Left kidney (tissue), 8 donors: ENCODE measurements around the gene CCDC54. TPM values are rescaled to one million over a fixed set of nuclear protein-coding genes. Genes with fewer than 3 reads are reported as not detected.
"Not testable (repeated sequence)": the region's sequence is repeated elsewhere in the genome, so short reads cannot be mapped to it uniquely, and the experiment has no call there.

Source experiments
- DNase-seq: peaks from one replicate; pipeline ENCODE4 v3.0.0-alpha.2; 2013
- long read RNA-seq, 8 donors: transcript quantifications; one replicate each; lab custom pipeline, GENCODE V29; 2026
- polyA plus RNA-seq: library from polyadenylated mRNA; unstranded; fragments of 120-200 nt; gene quantifications from one replicate; pipeline ENCODE4 v1.2.1, GENCODE V29; 2013; ENCODE audit not compliant: insufficient read length

The CCDC54 gene
- polyA plus RNA-seq: 0.28 TPM
- long read RNA-seq, donor 1, partial matches to known transcripts: 0 of 3 reads
- long read RNA-seq, donor 1, other reads (novel, unspliced or antisense): 0 of 3 reads
- long read RNA-seq, donor 2, partial matches to known transcripts: 0 of 1 reads
- long read RNA-seq, donor 2, other reads (novel, unspliced or antisense): 0 of 1 reads
- long read RNA-seq, donor 3: 0 reads
- long read RNA-seq, donor 4: 0 reads
- long read RNA-seq, donor 5: 0 reads
- long read RNA-seq, donor 6, partial matches to known transcripts: 0 of 1 reads
- long read RNA-seq, donor 6, other reads (novel, unspliced or antisense): 0 of 1 reads
- long read RNA-seq, donor 7, partial matches to known transcripts: 0 of 1 reads
- long read RNA-seq, donor 7, other reads (novel, unspliced or antisense): 0 of 1 reads
- long read RNA-seq, donor 8: 0 reads

DNA sequence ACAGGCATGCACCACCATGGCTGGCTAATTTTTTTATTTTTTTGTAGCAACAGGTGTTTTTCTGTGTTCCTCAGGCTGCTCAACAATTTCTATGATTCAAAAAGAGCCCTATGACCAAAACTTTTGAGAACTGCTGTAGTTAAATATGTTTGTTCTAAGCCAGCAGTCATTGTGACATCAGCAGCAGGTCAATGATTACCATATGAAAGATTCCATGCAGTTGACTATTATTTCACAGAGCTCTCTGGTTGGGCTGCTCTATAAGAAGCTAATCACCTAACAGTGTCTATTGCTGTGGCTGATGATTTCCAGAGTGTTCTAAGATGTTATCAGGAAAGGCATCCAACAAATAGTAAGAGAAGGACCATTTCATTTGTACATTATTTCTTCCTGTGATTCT lies at the start of gene CCDC54:
Gene CCDC54 (plus strand): TSS at position 289 of the 400 bp plus-strand sequence. CDS start 149 bp downstream, outside the sequence.
- no peak for DNase-seq

DNA sequence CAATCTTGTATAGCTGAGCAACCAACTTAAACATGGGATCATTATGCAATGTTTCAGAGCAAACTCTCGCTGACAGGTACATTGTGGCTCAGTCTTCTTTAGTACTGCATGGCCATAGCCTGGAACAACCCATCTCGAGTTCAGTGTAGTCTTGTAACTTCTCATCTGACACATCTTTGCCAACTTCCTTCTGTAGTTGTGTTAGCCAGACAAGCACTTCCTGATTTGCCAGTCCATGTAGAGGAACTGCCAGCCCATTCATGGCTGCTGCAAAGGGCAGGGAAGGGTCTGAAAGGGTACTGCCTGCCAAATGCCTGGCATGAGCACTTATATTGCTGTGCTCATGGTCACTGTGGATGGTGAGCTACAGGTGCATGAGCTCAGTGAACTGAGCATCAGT lies 49.2 kb upstream of the CCDC54 start:
- no peak for DNase-seq

GRCh38 chr3:107329088-107329487 lies 48.2 kb upstream of the CCDC54 start:
- no peak for DNase-seq

DNA sequence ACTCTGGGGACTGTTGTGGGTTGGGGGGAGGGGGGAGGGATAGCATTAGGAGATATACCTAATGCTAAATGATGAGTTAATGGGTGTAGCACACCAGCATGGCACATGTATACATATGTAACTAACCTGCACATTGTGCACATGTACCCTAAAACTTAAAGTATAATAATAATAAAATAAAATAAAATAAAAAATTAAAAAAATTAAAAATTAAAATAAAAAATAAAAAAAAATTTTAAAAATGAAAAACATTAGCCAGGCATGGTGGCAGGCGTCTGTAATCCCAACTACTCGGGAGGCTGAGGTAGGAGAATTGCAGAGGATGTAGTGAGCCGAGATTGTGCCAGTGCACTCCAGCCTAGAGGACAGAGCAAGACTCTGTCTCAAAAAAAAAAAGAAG lies 37.5 kb upstream of the CCDC54 start:
- not testable (repeated sequence) for DNase-seq

DNA sequence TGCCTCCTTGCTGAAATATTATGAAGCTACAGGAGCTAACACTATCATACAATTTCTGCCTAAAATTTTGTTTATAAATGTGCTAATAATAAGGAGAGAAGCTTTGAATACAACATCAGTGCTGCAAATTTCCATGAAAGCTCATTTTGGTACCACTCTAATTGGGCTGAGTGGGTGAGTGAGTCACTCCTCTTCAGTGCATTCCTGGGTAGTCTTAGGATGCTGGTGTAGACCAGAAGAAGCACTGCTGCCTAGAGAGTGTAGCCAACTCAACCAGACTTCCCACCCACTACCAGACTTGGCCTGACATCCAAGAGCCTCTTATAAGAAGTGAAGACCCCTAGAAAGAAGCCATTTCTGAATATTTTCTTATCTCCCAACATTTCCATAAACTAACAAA lies 32.5 kb upstream of the CCDC54 start:
- DNase-seq: no peak

DNA sequence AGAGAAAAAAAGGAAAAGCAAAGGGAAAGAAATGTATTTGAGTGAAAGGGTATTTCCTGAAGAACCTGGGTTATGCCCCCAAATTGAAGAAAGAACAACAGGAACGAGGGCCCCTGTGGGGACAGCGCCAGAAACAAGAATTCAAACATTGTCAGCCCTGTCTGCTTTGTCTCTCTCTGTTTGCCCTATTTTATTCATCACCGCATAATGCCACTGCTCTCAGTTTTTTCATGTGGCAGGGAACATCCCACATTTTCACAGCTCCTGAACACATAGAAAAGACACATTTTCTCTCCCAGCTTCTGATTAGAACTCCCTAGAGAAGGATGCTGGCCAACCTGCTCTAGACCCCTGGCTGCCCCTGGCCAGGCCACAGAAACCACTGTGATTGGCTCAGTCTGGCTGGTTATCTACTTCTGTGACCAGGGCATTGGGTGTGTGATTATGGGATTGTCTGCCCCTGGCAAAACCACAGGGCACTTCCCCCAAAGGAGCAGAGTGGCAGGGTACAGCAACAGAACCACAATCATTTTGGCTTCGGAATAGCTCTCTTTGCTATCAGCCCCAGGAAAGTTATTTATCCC lies 31.3 kb upstream of the CCDC54 start:
- DNase-seq: no peak

DNA sequence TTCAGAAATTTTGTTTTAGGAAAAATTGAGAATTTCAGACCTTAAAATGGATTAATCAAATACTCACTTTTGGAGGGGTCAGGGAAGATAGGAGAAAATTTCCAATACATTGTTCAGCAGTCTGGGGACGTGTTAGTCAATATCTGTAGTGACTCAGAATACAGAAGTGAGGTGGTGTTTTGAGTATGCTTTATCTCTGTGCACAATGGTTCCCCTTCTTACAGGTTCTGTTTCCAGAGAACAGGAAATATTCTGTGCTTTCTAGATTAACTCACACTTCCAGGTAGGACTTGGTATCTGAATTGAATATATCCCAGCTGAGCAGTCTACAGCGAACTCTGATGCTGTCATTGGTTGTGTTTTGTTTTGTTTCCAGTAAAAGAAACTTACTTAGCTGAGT lies 30.7 kb upstream of the CCDC54 start:
- no peak for DNase-seq

GRCh38 chr3:107347751-107348150 lies 29.5 kb upstream of the CCDC54 start:
- no peak for DNase-seq

DNA sequence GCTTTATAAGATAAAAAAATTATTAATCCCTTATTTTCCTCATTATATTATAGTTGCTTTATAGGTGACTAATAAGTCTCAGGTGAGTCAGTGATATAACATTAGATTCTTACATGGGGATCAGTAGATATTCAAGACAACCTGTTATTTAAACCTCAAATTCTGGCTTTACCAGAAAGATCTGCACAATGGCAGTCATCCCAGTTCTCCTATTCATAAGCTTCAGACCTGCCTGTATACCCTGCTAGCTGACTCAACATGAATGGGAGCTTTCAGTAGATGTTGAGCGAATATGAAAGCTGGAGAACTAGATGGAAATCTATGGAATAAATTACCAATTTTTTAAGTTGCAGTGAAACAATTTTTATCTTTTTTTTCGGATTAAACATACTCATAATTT lies 20.5 kb upstream of the CCDC54 start:
- DNase-seq: no peak

DNA sequence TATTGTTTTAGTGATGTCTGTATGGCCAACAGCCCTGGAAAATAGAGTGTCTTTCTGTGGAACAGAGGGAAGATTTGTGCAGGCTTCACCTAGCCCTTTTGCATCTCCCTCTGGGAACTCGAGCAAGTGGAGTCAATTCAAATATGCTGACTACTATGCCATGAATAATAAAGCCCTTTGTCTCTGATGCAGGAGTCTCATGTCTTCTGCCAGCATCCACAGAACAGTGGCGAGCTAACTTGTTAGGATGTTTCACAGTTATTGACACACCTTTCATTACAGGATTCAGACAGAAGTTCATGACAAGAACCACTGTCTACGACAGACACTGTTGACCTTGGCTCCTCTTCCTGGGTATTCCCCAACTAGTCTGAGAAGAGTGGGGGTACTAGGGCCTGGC lies 15.6 kb upstream of the CCDC54 start:
- DNase-seq: no peak

DNA sequence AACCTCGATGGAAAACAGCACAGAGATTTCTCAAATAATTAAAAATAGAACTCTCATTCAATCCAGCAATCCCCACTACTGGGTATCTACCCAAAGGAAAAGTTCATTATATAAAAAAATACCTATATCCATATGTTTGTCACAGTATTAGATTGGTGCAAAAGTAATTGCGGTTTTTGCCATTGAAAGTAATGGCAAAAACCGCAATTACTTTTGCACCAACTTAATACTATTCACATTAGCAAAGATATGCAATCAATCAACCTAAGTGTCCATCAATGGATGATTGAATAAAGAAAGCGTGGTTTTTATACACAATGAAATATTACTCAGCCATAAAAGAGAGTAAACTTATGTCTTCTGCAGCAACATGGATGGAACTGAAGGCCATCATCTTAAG lies 12.2 kb upstream of the CCDC54 start:
- no peak for DNase-seq

DNA sequence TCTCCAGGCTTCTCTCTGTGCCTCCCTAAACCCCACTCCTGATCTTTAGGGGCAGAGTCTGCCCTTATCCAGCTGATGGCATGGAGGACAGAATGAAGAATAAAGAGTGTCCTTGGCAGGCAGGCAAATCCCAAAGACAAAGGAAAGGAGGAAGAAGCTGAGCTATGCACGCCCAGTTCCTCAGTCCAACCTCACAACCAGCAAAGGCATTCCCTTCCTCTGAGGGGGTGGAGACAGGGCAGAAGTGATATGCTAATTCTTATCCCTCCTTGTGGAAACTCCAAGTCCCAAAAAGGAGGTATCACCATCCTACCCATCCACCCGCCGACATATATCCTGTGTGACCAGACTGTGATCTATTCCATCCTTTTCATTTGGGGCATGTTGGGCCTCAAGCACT lies 10.5 kb upstream of the CCDC54 start:
- DNase-seq: no peak

GRCh38 chr3:107367353-107367752 lies 9.9 kb upstream of the CCDC54 start:
- DNase-seq: no peak

DNA sequence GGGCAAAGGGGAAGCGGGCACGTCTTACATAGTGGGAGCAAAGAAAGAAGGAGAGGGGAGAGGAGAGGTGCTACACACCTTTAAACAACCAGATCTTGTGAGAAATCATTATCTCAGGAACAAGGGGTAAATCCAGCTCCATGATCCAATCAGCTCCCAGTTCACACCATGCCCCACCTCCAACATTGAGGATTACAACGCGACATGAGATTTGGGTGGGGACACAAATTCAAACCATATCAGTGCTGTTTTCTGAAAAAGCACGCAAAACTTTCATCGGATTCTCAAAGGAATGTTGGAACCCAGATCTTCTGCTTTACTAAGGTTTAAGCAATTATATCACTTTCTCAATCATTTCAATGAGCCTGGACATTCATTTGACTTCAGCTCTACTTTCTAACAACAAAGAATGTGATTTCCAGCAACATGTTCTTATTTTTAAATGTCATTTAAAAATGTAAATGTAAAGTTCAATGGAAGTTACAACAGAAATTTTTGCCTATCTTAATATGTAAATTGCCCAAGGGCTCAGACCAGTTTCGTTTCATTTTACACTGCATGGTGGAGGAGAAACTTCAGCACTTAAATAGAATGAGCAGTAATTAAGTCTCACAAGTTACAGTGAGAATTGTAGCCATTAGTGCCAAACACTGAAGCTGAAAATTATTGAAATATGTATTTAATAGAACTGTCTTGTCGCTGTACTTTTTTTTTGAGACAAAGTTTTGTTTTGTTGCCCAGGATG lies 8.4 kb upstream of the CCDC54 start:
- DNase-seq: no peak

- no peak for DNase-seq
These were observed 7.4 kb upstream of the CCDC54 start for GRCh38 chr3:107369791-107370190.

GRCh38 chr3:107370907-107371306 lies 6.3 kb upstream of the CCDC54 start:
- peak; percentile 29 for DNase-seq

DNA sequence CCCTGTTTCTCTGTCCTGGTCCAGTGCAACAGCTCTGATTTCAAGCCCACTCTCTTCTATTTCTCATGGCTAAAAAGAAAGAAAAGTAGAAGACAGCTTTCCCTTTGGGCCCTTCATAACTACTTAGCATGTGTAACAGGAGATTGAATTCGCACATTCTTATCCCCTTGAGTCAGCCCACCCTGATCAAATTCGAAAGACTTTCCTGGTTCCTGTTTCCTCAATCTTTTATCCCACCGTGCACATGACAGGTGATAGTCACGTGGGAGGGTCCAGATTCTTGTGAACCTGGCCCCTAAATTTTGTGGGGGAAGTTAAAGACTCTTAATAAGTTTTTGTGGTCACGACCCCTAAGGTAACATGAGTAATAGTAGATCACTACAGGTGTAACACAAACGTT lies 4.7 kb upstream of the CCDC54 start:
- no peak for DNase-seq

DNA sequence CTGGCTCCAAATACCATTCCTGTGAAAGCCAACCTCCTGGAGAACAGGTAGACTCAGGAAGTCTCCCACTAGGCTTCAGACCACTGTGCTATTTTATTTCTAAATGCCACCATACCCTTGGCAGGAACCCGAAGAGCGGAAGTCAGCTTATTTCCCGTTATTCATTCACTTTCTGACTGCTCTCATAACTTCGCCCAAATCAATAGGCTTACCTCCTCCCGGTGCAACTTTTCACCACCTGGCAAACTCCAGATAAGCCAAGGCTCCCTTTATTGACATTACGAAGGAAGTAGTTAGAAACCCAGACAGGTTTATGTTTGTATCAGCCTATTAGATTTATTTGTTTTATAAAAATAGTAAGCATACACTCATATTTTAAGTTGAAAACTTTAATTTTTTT lies 3.3 kb upstream of the CCDC54 start:
- DNase-seq: no peak

DNA sequence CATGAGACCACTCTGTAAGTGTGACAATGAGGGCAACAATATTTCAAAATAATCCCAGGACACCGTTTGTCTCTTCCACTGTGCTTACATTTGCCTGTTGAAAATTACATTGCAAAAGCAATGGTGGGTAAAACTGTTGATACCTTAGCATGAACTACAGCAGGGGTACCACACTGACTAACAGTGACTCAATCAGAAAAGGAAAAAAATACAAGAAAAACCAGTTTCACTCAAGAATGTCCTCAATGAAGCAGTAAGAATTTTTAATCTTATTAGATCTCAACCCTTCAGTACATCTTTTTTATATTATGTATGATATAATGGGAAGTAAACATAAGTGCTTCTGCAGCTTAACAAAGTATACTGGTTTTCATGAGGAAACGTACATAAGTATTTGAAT lies 1.6 kb upstream of the CCDC54 start:
- no peak for DNase-seq

- DNase-seq: no peak
These were observed 5.4 kb downstream of the CCDC54 start for GRCh38 chr3:107382631-107383030.

DNA sequence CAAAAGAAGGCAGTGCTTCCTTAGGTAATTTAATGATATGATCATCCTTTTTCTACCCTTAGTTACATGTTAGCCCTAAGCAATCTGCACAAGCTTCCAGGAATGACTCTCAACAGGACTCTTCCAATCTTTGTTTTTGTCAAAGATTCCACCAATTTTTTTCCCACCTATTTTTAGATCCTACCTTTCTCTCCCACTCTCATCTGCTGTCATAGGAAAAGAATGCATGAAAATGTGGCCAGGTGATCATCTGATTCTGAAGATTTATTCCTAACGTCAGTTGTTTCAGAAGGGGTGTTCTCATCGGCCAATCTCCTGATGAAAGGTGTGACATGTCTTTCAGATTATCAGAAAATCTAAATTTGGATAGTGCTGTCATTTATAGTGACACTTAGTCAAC lies 7.2 kb downstream of the CCDC54 start:
- no peak for DNase-seq

DNA sequence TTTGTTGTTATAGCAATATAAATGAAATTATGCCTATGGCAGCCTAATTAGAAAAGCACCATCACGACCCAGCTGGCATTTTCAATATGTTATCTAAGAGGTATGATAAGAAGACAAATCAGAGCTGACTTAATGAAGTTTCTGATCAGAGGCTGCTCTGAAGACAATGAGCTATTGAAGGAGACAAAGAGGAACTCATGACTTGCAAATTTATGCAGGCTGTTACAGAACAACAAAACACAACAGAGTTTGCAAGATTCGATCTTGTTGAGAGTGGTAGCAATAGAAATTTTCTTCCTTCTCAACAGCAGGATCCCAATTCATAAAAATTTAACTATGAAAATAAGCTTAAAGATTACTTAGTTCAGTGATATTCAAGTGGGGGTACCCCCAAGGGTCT lies 7.7 kb downstream of the CCDC54 start:
- DNase-seq: no peak

- no peak for DNase-seq
These were observed 10.3 kb downstream of the CCDC54 start for GRCh38 chr3:107387555-107387954.
